ENCODE data around the gene ARAP2. TPM values are rescaled to one million over a fixed set of nuclear protein-coding genes. Genes with fewer than 3 reads are reported as not detected.

Gene ARAP2
- total and polyA plus RNA-seq, 2 of the 13 experiments (the other 11 are each of a cell fraction or from before 2014, with no cell fraction given): 0.37 to 1.4 TPM

- Histone ChIP-seq H3K36me3 (replicated peaks in 1 of 2; ENCODE audit: control insufficient read depth in 1 of 2, insufficient read depth in 2 of 2, low read length in 2 of 2) (no peaks in the 10 kb centered on the region), H3K27me3 (ENCODE audit: control insufficient read depth in 1 of 2, insufficient read depth in 2 of 2, low read length in 2 of 2) (no peaks in the 10 kb centered on the region), H3K4me2 (ENCODE audit: low read depth, low read length) (no peak overlapping the region), H3K9ac (ENCODE audit: insufficient read depth, low read depth, low read length) (no peak overlapping the region), H3K4me1 (ENCODE audit: insufficient read depth, low read length) (no peaks in the 10 kb centered on the region), H3K9me3 (ENCODE audit: low read length) (no peaks in the 10 kb centered on the region), H3K79me2 (ENCODE audit: insufficient read depth, low read length) (no peaks in the 10 kb centered on the region), H2AFZ (ENCODE audit: low read length) (no peak overlapping the region), H4K20me1 (ENCODE audit: insufficient read depth, low read length) (no peaks in the 10 kb centered on the region), H3K27ac (ENCODE audit: extremely low read length, insufficient read depth, low read length) (no peak overlapping the region), H3K4me3 (replicated peaks in 1 of 3; ENCODE audit: insufficient read depth in 1 of 3, low read depth in 2 of 3, low read length in 3 of 3) (no peak overlapping the region)
- FAIRE-seq (no peak), ATAC-seq (no peak), DNase-seq (ENCODE audit: low spot score) (no peak)
- BruUV-seq (replicated peaks): no TSS peak
- in situ Hi-C loops (cut with HindIII; ENCODE audit: extremely low pct_ligation_motif_present, low pct_unique_long_range_greater_than_20kb) (no loop called here), intact Hi-C loops (cut with micrococcal nuclease; ENCODE audit: unreplicated experiment) (no loop called here)
- POLR2A ChIA-PET: no interaction called here
- CTCF ChIA-PET (ENCODE audit: low intra/inter-chr PET ratio, low total read pairs): no interaction called here
- TF ChIP-seq ZFP1 (CRISPR knock-in tag; IDR thresholded peaks at IDR 0.05) (no peak), ZBTB8A (CRISPR knock-in tag; IDR thresholded peaks at IDR 0.05; ENCODE audit: borderline replicate concordance, low read depth) (no peak), CSRNP2 (CRISPR knock-in tag; conservative IDR thresholded peaks at IDR 0.05; ENCODE audit: low read depth) (no peak), DNMT1 (CRISPR knock-in tag; IDR thresholded peaks at IDR 0.05) (no peak), NKX3-1 (CRISPR knock-in tag; IDR thresholded peaks at IDR 0.05) (no peak), MED8 (CRISPR knock-in tag; IDR thresholded peaks at IDR 0.05; ENCODE audit: insufficient replicate concordance) (no peak), ZFP36L2 (CRISPR knock-in tag; IDR thresholded peaks at IDR 0.05) (no peak), RBAK (CRISPR knock-in tag; IDR thresholded peaks at IDR 0.05) (no peak), AHDC1 (CRISPR knock-in tag; IDR thresholded peaks at IDR 0.05; ENCODE audit: borderline replicate concordance) (no peak), ZSCAN20 (CRISPR knock-in tag; IDR thresholded peaks at IDR 0.05; ENCODE audit: borderline replicate concordance) (no peak), U2AF1 (optimal IDR thresholded peaks at IDR 0.05; ENCODE audit: low read depth, low read length) (no peak), ZBTB3 (CRISPR knock-in tag; IDR thresholded peaks at IDR 0.05; ENCODE audit: borderline replicate concordance, low read depth) (no peak)
- TF ChIP-seq, protein P1, sequence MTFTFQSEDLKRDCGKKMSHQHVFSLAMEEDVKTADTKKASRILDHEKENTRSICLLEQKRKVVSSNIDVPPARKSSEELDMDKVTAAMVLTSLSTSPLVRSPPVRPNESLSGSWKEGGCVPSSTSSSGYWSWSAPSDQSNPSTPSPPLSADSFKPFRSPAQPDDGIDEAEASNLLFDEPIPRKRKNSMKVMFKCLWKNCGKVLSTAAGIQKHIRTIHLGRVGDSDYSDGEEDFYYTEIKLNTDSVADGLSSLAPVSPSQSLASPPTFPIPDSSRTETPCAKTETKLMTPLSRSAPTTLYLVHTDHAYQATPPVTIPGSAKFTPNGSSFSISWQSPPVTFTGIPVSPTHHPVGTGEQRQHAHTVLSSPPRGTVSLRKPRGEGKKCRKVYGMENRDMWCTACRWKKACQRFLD (CRISPR knock-in tag; IDR thresholded peaks at IDR 0.05; ENCODE audit: borderline replicate concordance): no peak
- WGBS (ENCODE audit: low lambda C conversion rate): 33% methylated on average over 4 of the region's 4 CpGs
Measured at GRCh38 chr4:36280555-36280954, 36.2 kb upstream of the ARAP2 start.
